Type B pancreatic cell (in vitro differentiated cells): ENCODE data around the gene C10orf143. TPM values are rescaled to one million over a fixed set of nuclear protein-coding genes. Genes with fewer than 3 reads are reported as not detected.
A peak's percentile ranks its signal among the peaks of the same experiment; 100 is the strongest.

Experiments
- DNase-seq: peaks from one replicate; pipeline ENCODE4 v3.0.0; 2021; ENCODE audit warnings: mixed read lengths; ENCODE audit not compliant: unreplicated experiment; ENCODE audit errors: extremely low spot score
- H3K27ac Mint-ChIP-seq: 2 replicates; pipeline ENCODE4 v1.8.0; 2021; ENCODE audit warnings: mild to moderate bottlenecking, mixed read lengths
- H3K27me3 Mint-ChIP-seq: 2 replicates; pipeline ENCODE4 v1.8.0; 2021; ENCODE audit warnings: mixed read lengths
- H3K36me3 Mint-ChIP-seq: 2 replicates; pipeline ENCODE4 v1.8.0; 2021; ENCODE audit warnings: mixed read lengths
- H3K4me1 Mint-ChIP-seq: one replicate; pipeline ENCODE4 v1.8.0; 2021; ENCODE audit warnings: mixed read lengths; ENCODE audit not compliant: unreplicated experiment
- H3K4me3 Mint-ChIP-seq: 2 replicates; pipeline ENCODE4 v1.8.0; 2021; ENCODE audit warnings: mild to moderate bottlenecking, mixed read lengths
- H3K9me3 Mint-ChIP-seq: 2 replicates; pipeline ENCODE4 v1.8.0; 2021; ENCODE audit warnings: mixed read lengths
- total RNA-seq: library from RNA; stranded (reverse); gene quantifications from 2 replicates; pipeline ENCODE4 v1.2.1, GENCODE V29; 2021; ENCODE audit warnings: low replicate concordance
- TF ChIP-seq, protein P1 (sequence below): fragments of 200-600 bp; sonication (generic); conservative IDR thresholded peaks from 2 replicates; pipeline ENCODE4 v1.5.0; 2021; ENCODE audit warnings: antibody characterized with exemption, mild to moderate bottlenecking

Gene C10orf143
- total RNA-seq, 1 donor from 2014 or later = 3.0 TPM

DNA sequence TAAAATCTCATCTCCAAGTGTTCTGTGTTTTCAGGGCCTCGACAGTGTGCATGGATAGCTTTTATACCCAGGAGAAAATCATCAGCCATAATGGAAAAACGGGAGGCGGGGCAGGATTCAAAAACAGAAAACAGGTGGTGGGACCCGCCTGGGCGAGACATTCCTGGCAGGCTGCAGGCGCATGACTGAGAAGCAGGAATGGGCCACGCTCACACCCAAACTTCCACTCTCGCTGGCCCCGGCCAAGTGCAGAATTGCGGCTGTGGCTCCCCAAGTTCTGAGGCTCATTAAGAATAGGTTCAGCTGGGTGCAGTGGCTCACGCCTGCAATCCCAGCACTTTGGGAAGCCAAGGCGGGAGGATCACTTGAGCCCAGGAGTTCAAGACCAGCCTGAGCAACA lies 60.6 kb downstream of the C10orf143 start:
- Mint-ChIP-seq H3K36me3 (no peaks in the 10 kb centered on the region), H3K27me3 (peaks cover 7% of the 10 kb centered on the region), H3K9me3 (peaks cover 4% of the 10 kb centered on the region), H3K4me1 (no peaks in the 10 kb centered on the region), H3K4me3 (no peak overlapping the region), H3K27ac (peak overlapping the region; percentile 37)
- TF ChIP-seq, protein P1, sequence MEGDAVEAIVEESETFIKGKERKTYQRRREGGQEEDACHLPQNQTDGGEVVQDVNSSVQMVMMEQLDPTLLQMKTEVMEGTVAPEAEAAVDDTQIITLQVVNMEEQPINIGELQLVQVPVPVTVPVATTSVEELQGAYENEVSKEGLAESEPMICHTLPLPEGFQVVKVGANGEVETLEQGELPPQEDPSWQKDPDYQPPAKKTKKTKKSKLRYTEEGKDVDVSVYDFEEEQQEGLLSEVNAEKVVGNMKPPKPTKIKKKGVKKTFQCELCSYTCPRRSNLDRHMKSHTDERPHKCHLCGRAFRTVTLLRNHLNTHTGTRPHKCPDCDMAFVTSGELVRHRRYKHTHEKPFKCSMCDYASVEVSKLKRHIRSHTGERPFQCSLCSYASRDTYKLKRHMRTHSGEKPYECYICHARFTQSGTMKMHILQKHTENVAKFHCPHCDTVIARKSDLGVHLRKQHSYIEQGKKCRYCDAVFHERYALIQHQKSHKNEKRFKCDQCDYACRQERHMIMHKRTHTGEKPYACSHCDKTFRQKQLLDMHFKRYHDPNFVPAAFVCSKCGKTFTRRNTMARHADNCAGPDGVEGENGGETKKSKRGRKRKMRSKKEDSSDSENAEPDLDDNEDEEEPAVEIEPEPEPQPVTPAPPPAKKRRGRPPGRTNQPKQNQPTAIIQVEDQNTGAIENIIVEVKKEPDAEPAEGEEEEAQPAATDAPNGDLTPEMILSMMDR = no peak
- DNase-seq = no peak

DNA sequence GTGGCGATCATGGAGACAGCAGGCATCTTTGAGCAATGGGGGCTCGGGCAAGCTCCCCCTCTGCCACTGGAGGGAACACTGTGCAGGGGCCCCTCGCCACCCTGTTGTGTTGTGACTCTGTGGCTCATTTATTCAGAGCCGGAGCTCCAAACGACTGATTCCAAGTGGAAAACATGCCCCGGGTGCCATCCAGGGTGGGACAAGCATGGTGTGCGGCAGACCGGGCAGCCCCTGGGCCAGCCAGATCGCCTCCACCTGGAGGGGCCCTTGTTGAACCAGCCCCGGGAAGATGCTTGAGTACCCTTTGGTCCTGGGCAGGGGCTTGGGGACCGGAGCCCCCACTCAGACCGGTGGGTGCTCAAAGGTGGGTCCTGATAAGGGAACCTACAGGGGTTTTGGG lies 61.4 kb downstream of the C10orf143 start:
- H3K27me3 Mint-ChIP-seq = peaks cover 7% of the 10 kb centered on the region

DNA sequence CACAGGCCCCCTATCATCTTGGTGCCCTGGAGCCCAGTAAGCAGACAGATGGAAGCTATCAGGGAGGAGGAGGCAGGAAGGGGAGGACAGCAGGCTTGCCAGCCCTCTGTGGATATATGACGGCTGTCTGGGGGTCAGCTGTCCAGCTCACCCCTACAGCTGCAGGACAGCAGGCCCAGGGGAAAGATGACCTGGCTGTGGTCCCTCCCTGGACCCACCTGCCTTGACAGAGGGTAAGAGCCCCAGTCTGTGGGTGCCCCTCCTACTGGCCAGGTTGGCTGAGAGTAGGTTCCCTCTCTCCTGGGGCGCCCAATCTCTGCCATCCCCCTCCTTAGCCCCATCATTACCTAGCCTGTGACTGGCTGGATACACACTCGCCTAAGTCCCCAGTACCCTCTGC lies 62.5 kb downstream of the C10orf143 start:
- Mint-ChIP-seq H3K4me1 (no peaks in the 10 kb centered on the region), H3K9me3 (no peaks in the 10 kb centered on the region), H3K4me3 (no peak overlapping the region), H3K27me3 (peaks cover 17% of the 10 kb centered on the region), H3K36me3 (no peaks in the 10 kb centered on the region), H3K27ac (no peak overlapping the region)
- peak; percentile 57 for DNase-seq
- TF ChIP-seq, protein P1 = no peak

More for the DNA sequence above, 61.4 kb downstream of the C10orf143 start:
- Mint-ChIP-seq H3K36me3 (no peaks in the 10 kb centered on the region), H3K4me1 (no peaks in the 10 kb centered on the region), H3K4me3 (no peak overlapping the region), H3K9me3 (no peaks in the 10 kb centered on the region), H3K27ac (no peak overlapping the region)
- TF ChIP-seq, protein P1 = no peak
- DNase-seq = peak; percentile 63

DNA sequence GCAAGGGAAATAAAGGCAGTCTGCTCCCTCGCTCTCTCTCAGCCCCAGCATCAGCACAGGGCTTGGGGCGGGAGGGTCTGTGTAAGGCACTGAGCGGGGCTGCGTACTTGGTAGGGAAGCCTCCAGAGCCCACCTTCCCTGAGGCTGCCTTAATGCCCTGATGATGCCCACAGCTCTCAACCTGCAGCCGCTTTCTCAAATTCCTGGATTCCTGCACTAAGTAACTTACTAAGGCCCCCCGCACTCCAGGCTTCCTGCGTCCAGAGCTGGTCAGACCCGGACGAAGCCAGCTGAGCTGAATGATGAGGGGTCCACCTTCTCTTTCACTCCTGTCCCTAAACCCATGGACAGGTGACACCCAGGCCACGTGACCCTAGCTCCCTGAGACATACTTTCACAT lies 63.3 kb downstream of the C10orf143 start:
- peak; percentile 37 for DNase-seq
- TF ChIP-seq, protein P1 = no peak
- H3K9me3 Mint-ChIP-seq = no peaks in the 10 kb centered on the region
- no peak overlapping the region for H3K4me3 Mint-ChIP-seq
- no peaks in the 10 kb centered on the region for H3K36me3 Mint-ChIP-seq
- H3K27ac Mint-ChIP-seq = no peak overlapping the region
- no peaks in the 10 kb centered on the region for H3K4me1 Mint-ChIP-seq
- H3K27me3 Mint-ChIP-seq = peaks cover 22% of the 10 kb centered on the region

DNA sequence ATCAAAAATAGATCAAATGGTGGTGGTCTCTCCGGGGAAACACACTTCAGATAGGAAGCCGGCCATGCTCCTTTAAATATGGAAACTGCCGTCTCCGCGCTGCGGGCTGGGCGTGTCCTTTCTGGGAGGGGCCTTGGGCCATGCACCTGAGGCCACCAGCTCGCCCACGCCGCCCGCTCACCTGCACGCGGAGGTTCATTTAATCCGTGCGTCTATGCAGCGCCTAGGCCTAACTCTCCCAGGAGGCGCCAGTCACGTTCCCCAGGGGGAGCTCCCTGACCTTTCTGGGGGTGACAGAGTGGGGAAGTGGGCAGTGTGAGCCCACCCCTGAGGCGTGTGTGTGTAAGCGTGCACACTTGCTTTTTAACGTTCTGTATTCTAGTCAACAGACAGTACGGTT lies 64.0 kb downstream of the C10orf143 start:
- Mint-ChIP-seq H3K27me3 (peaks cover 27% of the 10 kb centered on the region), H3K9me3 (no peaks in the 10 kb centered on the region), H3K4me3 (no peak overlapping the region), H3K36me3 (no peaks in the 10 kb centered on the region), H3K27ac (no peak overlapping the region), H3K4me1 (no peaks in the 10 kb centered on the region)
- peak; percentile 68 for DNase-seq
- TF ChIP-seq, protein P1 = no peak

DNA sequence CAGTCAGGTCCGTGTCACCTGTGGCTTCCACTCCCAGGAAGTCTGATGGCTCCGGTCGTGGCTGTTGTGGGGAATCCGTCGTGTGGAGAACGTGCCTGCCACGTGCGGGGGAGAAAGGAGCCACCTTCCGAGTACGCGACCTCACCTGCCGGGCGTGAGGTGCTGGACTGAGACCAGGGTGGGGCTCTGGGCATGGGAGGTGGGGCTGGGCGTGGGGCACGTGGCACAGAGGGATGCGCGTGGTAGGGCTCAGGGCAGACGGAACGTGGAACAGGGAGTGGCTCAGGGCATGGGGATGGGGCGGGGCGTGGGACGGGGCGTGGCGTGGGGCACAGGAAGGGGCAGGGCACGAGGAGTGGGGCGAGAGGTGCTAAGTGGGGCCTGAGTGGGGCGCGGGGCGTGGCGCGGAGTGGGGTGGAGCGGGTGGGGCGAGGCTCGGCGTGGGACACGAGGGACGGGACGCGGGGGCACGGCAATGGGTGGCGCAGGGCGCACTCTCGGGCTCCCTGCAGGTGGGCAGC lies 64.8 kb downstream of the C10orf143 start:
- Mint-ChIP-seq H3K4me1 (no peaks in the 10 kb centered on the region), H3K27ac (no peak overlapping the region), H3K27me3 (peaks cover 30% of the 10 kb centered on the region), H3K4me3 (no peak overlapping the region), H3K36me3 (no peaks in the 10 kb centered on the region), H3K9me3 (no peaks in the 10 kb centered on the region)
- peak; percentile 62 for DNase-seq
- TF ChIP-seq, protein P1 = no peak
